ENCODE results near the gene ANKRD13B.
"Not testable (repeated sequence)": the region's sequence is repeated elsewhere in the genome, so short reads cannot be mapped to it uniquely, and the experiment has no call there.

Gene ANKRD13B

GRCh38 chr17:29620271-29620670, 27.3 kb downstream of the ANKRD13B start:
- DNase-seq, result no peak

DNA sequence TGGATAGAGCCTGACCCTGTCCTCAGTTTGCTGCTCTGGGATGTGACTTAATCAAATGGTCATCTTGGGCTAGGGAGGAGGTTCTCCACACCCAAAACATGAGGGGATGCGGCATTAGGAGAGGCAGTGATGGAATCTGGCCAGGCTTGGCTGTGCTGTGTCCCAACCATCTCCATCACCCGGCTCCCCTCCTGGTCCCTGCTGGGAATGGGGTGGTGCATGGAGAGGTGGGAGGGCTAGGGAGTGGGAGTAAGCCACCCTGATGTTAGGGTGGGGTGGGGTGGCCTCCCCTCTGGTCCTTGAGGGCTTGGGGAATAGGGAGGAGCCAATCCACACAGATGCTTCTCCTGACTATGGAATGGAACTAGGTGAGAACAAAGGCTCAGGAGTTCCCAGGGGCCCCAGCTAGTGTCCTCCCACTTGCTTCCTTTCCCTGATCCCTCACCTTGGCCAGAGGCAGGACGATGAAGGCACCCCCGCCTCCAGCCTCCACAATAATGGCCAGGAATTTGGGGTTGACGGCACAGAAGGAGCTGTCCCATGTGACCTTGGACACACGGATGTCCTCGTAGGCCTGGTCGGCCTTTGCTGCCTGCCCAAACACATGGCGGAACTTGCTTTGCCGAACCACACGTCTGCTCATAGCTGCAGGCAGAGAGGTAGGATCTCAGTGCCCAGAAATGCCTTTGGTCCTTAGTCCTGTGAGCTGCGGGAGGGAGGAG, 28.0 kb downstream of the ANKRD13B start:
- no peak for DNase-seq

DNA sequence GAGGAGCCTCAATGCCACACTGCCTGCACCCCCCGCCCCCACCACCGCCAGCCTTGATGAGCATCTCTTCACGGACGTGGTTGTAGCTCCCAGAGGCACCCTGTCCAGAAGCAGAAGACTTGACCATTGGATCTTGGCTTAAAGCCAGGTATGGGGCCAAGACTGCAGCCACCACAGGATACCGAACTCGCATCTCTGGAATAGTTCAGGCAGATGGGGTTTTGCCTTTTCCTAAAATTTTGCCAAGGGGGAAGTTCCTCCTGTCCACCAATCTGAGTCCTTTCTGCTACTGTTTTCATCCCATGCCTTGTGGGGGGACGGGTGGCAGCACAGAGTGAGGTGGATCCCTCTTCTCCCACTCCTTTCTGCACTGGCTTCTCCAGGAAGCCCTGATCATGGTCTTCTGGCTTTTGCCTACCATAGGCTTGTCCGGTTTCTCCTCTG, 28.8 kb downstream of the ANKRD13B start:
- DNase-seq, result no peak

- DNase-seq, result peak; percentile 61
Measured at GRCh38 chr17:29622337-29623282, 29.7 kb downstream of the ANKRD13B start, which contains the start of gene CORO6. TSS of gene CORO6 (minus strand) at chr17:29622912. CDS start at chr17:29621421, 1,491 bp downstream.

- DNase-seq, result no peak
Measured at GRCh38 chr17:29623283-29623647, 30.3 kb downstream of the ANKRD13B start.

DNA sequence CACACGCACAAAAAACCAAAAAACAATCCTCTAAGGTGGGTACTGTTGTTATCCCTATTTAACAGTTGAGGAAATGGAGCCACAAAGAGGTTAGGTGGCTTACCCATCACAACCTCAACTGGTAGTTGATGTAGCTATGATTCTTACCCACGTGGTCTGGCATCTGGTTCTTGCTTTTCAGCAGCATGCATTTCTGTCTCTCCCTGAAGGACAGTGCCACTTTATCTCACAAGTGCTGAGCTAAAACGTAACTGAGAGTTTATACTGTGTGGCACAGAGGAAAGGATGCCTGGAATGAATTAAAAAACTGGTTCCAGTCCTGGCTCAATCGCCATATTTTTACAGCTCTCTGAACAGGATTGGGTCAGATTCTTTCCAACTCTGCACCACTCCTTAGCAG, 31.7 kb downstream of the ANKRD13B start:
- DNase-seq, result peak; percentile 28

DNA sequence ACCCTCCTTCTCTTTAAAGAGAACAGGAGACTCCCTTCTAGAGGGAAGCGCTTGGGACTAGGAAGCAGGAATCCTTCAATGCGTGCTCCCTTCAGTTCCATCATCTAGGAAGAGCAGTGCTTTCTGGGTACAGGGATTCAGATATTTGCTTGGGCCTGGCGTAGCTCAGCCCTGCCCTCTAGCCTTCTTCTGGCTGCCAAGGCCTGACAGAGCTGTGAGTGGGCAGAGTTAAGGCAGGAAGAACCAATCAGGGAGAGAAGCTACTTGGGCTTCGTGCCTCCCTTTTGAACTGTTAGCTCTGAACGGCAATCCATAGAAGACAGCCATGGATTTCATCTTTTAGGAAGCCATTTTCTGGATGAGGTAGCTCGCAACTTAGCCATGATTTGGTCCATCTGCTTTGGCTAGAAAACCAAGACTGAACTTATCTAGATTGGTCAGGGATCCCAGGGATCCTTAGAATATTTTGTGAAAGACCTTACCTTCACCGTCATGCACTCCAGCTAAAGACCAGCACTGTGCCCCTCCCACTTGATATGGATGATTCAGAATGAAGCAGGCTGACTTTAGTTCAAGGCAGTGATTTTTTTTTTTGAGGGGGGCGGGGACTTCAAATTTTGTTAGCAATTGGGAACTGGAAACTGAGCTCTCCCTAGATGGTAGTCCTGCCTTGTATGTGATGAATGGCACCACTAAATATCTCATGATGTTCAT, 32.3 kb downstream of the ANKRD13B start:
- no peak for DNase-seq

- no peak for DNase-seq
Measured at GRCh38 chr17:29627951-29628350, 35.0 kb downstream of the ANKRD13B start.

DNA sequence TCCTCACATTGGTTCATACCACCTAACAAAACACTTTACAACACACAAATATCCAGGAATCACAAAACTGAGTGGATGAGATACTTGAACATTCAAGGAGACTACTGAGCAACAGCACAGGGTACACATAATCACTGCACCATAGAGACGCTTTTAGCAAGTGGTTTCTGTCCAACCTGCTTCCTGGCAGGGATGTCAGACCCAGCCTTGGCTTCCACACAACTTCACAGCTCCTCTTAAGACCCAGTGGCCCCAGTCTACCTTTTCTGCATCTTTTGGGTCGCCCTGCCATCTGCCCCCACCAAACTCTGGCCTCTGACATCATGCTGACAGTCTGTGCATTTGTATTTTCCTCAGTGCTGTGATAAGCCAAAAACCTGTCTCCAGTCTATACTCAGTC, 35.7 kb downstream of the ANKRD13B start:
- DNase-seq, result no peak

DNA sequence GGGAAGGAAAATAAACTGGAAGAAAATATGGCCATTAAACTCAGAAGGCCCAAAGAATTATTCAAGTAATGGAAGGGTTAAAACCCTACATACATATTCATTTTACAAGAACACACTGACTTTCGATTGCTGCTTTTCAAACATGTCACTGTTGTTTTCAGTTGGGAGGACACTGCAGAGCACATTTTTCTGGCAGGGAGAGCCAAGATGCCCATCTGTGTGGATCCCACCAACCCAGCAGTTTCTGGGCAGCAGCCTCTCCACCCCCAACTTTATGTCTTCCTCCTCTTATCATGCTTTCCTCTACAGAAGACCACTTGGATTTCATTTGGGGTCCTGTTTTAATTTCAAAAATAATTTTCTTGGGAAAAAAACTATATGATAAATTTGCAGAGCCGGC, 36.9 kb downstream of the ANKRD13B start:
- no peak for DNase-seq

- DNase-seq, result no peak
Measured at GRCh38 chr17:29630630-29631193, 37.8 kb downstream of the ANKRD13B start.

DNA sequence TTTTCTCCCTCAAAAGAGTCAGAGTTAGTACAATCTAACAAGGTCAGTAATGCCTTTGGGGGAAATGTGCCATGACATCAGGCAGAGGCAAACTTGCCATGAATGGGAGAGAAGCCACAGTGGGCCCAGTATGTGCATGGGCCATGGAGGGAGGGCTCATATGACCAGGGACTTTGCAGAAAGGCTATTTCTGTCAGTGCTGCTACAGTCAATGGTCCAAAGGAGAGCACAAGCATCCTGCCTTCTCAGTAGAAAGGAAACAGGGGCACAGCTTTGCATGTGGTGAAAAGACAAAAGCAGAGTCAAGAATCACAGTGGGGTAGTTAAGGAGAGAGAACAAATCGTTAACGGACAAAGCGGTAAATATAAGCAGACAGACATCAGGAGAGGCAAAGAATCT, 41.0 kb downstream of the ANKRD13B start:
- no peak for DNase-seq

GRCh38 chr17:29640413-29640812, 47.5 kb downstream of the ANKRD13B start:
- DNase-seq, result no peak

GRCh38 chr17:29640981-29641642, 48.2 kb downstream of the ANKRD13B start:
- DNase-seq, result no peak

DNA sequence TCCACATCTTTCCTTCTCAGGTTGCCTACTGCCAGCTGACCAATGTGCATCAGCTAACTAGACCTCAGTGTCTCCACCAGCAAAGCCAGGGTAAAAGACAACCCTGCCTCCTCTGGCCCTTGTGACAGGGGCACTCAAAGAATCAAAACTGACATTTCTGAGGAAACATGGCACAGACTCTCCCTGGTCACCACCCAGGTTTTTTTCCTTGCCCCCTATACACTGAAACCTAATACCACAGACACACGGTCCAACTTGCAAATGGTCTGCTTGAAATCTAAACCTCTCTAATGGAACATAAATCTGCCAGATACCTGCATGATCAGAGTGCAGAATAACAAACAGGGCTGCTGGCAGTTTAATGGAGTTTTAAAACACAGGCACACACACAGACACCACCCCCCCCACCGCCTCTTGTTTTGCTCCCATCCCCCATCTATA, 49.3 kb downstream of the ANKRD13B start:
- no peak for DNase-seq

DNA sequence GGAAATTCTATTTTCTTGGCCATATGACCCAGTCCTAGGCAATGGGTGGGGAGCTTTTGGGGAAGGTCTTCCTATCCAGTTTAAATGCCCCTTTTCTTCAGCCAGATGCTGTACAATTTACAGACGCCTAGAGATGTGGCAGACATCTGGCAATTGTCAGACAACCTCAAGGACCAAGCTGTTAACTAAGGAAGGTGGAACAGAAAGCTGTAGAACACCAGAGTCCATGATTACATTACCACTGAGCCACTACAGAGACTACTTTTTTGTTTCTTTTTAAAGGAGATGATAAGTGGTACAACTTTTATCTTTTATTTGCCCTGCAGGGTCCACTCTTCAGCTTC, 50.9 kb downstream of the ANKRD13B start:
- no peak for DNase-seq

- DNase-seq, result no peak
Measured at GRCh38 chr17:29645515-29646051, 52.7 kb downstream of the ANKRD13B start.

- no peak for DNase-seq
Measured at GRCh38 chr17:29648005-29648404, 55.1 kb downstream of the ANKRD13B start.

DNA sequence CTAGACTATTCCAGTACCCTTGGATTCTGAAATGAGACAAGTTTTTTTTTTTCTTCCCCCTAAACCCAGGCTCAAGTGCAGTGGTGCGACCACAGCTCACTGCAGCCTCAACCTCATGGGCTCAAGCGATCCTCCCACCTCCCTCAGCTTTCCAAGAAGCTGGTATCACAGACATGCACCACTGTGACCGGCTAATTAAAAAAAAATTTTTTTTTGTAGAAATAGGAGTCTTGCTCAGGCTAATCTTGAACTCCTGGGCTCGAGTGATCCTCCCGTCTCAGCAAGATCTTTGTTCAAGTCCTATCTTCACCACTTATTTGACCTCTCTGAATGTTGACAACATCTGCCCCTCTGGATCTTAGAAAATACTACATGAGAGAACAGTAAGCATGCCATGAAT, 56.4 kb downstream of the ANKRD13B start:
- no peak for DNase-seq

- DNase-seq, result no peak
Measured at GRCh38 chr17:29650396-29650795, 57.5 kb downstream of the ANKRD13B start.

- not testable (repeated sequence) for DNase-seq
Measured at GRCh38 chr17:29651913-29652312, 59.0 kb downstream of the ANKRD13B start.

DNA sequence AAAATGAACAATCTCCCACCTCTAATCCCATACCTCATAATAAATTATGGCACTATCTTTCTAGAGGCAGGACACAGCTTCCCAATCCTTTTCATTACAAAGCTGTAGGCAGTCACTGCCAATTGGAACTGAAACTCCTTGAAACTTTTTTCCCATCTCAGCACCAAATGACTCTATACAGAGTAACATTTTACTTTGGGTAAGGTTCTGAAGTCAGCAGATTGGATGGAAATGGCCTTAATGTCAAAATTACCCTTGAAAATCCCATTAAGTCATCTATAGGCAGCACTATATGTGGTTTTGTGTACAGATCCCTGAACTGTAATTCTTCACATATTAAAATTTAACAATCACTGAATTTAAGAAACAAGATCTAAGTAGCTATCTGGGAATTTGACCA, 60.0 kb downstream of the ANKRD13B start:
- no peak for DNase-seq

Data from stimulated activated CD4-positive, alpha-beta T cell treated with anti-CD3 and anti-CD28 coated beads, Interleukin-1b, Interleukin-23, amount 100 ng/mL, for 48 hours (primary cell).